ENCODE results near the gene RCN1. TPM values are rescaled to one million over a fixed set of nuclear protein-coding genes. Genes with fewer than 3 reads are reported as not detected.
"Not testable (repeated sequence)": the region's sequence is repeated elsewhere in the genome, so short reads cannot be mapped to it uniquely, and the experiment has no call there.

Gene RCN1
- total RNA-seq, 1 donor from 2014 or later = 24.6 TPM

- no peak for DNase-seq
- H3K27ac ChIP-seq (replicated peaks) = no peak overlapping the region
- peaks cover 50% of the 10 kb centered on the region for H3K27me3 ChIP-seq (ENCODE audit: low read depth)
- no peaks in the 10 kb centered on the region for H3K36me3 ChIP-seq
- TF ChIP-seq CTCF (IDR thresholded peaks at IDR 0.05; ENCODE audit: borderline replicate concordance) = no peak
- H3K9me3 ChIP-seq (replicated peaks) = no peaks in the 10 kb centered on the region
- no peaks in the 10 kb centered on the region for H3K4me1 ChIP-seq
- intact Hi-C loops (cut with micrococcal nuclease) = no loop called here
- H3K4me3 ChIP-seq = no peak overlapping the region
Measured at GRCh38 chr11:32062540-32062939, 28.3 kb upstream of the RCN1 start.

- H3K36me3 ChIP-seq; H3K9me3 ChIP-seq (replicated peaks); H3K27ac ChIP-seq (replicated peaks); H3K4me3 ChIP-seq; DNase-seq; H3K4me1 ChIP-seq; intact Hi-C loops (cut with micrococcal nuclease): not testable (repeated sequence)
- peaks cover 55% of the 10 kb centered on the region for H3K27me3 ChIP-seq (ENCODE audit: low read depth)
Measured at GRCh38 chr11:32063031-32063430, 27.8 kb upstream of the RCN1 start.

- Histone ChIP-seq H3K27me3 (ENCODE audit: low read depth) (peaks cover 80% of the 10 kb centered on the region), H3K4me3 (no peak overlapping the region), H3K4me1 (no peaks in the 10 kb centered on the region), H3K27ac (replicated peaks) (no peak overlapping the region), H3K9me3 (replicated peaks) (no peaks in the 10 kb centered on the region), H3K36me3 (no peaks in the 10 kb centered on the region)
- no peak for DNase-seq
- intact Hi-C loops (cut with micrococcal nuclease) = no loop called here
- TF ChIP-seq CTCF (IDR thresholded peaks at IDR 0.05; ENCODE audit: borderline replicate concordance) = no peak
Measured at GRCh38 chr11:32065865-32066629, 24.8 kb upstream of the RCN1 start.

- Histone ChIP-seq H3K27ac (replicated peaks) (no peak overlapping the region), H3K4me3 (no peak overlapping the region), H3K36me3 (no peaks in the 10 kb centered on the region), H3K9me3 (replicated peaks) (no peaks in the 10 kb centered on the region), H3K4me1 (no peaks in the 10 kb centered on the region), H3K27me3 (ENCODE audit: low read depth) (peaks cover 69% of the 10 kb centered on the region)
- TF ChIP-seq CTCF (IDR thresholded peaks at IDR 0.05; ENCODE audit: borderline replicate concordance) = no peak
- intact Hi-C loops (cut with micrococcal nuclease) = no loop called here
- no peak for DNase-seq
Measured at GRCh38 chr11:32068134-32068870, 22.6 kb upstream of the RCN1 start.

GRCh38 chr11:32069361-32070058 lies 21.4 kb upstream of the RCN1 start:
- no peak for TF ChIP-seq CTCF (IDR thresholded peaks at IDR 0.05; ENCODE audit: borderline replicate concordance)
- intact Hi-C loops (cut with micrococcal nuclease) = no loop called here
- peaks cover 69% of the 10 kb centered on the region for H3K27me3 ChIP-seq (ENCODE audit: low read depth)

More at GRCh38 chr11:32069361-32070058, 21.4 kb upstream of the RCN1 start:
- Histone ChIP-seq H3K4me1 (no peaks in the 10 kb centered on the region), H3K27ac (replicated peaks) (no peak overlapping the region), H3K9me3 (replicated peaks) (no peaks in the 10 kb centered on the region), H3K4me3 (no peak overlapping the region), H3K36me3 (no peaks in the 10 kb centered on the region)
- no peak for DNase-seq

All from left ventricle myocardium inferior (tissue), 1 donor.